Epithelial cell of prostate (primary cell): Measurements from ENCODE around the gene PPP1R37.

Experiments used
- DNase-seq: peaks from one replicate; pipeline ENCODE4 v3.0.0-alpha.2; 2011; ENCODE audit warnings: low read depth, low spot score
- H3K27ac ChIP-seq: fragments of 450-650 bp; 2 replicates; pipeline ENCODE4 v1.5.1; 2017; ENCODE audit warnings: mild to moderate bottlenecking

Gene PPP1R37

DNA sequence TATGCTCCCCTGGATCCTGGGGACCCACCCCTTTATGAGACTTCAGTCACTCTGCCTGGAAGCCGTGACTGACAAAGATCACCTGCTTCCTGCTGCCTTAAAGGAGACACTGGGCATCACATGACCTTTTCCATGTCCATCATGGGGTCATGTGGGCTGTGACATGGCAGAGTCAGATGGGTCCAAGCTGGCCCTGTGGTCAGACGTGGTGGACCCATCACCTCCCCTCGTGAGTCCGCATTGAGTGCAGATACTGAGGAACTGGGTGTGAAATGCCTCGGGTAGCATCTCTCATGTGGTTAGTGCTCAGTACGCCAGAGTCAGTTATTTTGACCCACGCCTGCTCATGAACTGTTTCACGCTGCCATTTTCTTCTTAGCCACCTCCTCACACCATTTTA is 40.7 kb downstream of the PPP1R37 start:
- DNase-seq = no peak

DNA sequence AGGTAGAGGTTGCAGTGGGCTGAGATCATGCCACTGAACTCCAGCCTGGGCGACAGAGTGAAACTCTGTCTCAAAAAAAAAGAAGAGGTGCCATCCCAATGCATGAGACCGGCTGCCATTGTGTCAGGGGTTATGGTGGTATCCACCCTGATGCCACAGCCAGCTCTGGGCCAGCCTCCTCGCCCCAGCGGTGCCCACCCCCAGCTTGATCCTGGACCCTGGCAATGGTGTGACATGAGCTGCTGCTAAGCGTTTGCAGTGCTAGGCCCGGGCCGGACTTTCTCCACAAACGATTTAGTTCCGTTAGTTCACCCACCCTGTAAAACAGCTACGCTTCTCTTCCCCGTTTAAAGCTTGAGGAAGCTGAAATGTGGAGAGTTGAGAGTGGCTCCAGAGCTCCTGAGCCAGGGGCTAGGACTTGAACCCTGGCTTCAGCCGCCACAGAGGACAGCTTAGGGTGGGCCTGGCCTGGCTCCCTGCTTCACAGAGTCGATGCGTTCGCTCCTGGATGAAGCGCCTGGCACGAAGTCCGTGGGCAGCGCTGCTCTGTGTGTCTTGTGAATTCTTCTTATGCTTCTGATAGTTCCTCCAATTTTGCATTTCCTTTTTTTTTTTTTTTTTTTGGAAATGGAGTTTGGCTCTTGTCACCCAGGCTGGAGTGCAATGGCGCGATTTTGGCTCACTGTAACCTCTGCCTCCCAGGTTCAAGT is 42.4 kb downstream of the PPP1R37 start:
- no peak overlapping the region for H3K27ac ChIP-seq
- DNase-seq = no peak

More for the DNA sequence above, 40.7 kb downstream of the PPP1R37 start:
- no peak overlapping the region for H3K27ac ChIP-seq

DNA sequence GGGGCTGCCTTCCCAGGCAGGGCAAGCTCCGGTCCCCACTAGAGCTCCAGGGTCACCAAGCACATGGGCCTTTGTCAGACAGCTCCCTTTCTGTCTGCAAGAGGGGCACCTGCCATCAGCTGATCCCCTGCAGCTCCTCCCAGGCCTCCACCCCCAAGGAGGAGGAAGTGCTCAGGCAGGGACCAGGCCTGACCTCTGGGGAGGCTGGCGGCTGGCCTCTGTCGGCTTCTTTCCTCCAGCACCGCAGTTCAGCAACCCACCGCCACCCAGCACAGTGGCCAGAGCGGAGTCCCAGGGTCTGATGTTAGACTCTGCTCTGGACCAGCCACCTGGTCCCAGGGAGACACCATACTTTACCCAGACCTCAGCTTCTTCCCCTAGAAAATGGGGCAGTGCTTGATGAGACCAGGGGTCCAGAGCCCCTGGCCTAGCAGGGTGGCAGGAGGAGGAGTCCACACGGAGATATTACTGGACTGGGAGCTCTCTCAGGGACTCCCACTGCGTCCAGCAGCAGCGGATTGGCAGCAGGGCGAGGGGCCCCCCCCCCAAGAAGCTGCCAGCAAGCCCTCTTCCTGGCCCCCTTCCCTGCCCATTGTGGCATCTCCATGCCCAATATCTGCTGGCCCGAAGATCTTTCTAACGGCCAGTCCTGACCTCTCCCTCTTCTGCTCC is 43.7 kb downstream of the PPP1R37 start:
- no peak for DNase-seq
- no peak overlapping the region for H3K27ac ChIP-seq

DNA sequence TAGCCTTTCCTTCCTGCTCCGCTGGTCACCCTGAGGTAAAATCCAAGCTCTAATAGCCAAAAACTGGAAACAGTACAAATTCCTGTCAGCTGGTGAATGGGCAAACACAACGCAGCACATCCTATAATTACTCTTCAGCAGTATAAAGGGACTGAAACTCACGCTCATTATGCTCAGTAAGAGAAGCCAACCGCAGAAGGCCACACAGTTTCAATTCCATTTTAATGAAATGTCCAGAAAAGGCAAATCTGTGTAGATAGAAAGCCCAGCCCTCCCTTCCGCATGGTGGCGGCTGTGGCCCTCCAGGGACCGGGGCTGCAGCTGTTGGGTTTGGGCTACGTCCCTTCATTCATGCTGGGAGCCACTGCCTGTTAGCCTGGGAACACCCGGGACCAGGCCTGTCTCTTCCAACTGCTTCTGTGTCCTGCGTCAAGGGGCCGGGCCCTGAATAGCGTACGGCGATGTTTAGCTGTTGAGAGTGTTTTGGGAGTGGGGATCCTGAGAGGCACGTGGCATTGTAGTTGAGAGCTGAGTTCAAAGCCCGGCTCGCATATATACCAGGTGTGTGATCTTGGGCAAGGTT is 44.3 kb downstream of the PPP1R37 start:
- no peak for DNase-seq
- no peak overlapping the region for H3K27ac ChIP-seq

DNA sequence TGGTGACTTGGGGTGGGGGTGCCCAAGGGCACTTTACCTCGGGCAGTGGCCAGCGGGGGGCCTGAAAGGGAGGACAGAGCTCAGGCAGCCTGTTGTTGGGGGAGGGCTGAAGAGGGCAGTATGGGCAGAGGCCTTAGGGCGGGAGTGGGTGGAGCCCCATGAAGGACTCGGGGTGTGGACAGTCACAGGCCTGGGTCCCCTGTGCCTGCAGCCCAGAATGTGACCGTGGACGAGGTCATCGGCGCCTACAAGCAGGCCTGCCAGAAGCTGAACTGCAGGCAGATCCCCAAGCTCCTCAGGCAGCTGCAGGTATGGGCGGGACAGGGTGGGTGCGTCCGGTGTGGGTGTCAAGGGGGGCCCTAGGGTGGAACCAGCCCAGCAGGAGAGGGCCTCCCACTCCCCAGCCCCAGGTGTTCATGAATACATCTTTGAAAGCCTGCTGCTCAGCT is 45.3 kb downstream of the PPP1R37 start:
- H3K27ac ChIP-seq = no peak overlapping the region
- no peak for DNase-seq

DNA sequence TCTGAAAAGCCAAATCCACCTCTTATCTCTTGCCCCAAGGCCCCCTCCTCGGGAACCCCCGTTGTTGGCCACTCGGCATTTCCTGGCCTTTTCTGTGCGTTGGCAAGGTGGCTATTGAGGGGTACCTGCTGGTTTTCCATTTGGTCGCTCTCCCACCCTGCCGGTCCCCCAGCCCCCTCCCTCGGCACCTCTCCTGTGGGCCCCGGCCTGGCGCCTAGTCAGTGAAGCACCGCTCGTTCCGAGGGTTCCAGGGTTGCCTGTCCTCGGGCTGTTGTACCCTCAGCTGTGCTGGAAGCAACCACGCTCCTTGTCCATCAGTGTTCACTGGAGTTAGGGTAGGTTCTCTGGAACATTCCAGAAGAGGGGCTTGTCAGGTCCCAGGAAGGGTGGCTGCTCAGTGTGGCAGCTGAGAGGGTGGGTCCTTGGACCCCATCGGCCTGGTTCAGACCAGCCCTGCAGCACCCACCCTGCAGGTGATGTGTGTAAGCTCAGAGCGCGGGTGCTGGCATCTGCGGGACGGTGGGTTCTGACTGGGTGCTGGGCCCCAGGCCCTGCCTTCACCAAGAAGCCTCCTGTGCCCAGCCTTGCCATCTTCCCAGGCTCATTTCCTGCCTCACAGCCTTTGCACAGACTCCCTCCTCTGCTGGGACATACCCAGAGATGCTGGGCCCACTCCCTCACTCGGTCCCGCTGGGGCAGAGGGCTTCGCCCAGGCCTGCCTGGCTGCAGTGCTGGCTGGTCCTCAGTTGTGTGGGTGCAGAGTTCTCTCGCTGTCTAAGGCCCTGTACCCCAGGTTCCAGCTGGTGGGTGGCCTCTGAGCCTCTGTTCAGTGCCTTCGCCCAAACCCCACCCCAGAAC is 46.5 kb downstream of the PPP1R37 start:
- no peak for DNase-seq
- H3K27ac ChIP-seq = no peak overlapping the region

DNA sequence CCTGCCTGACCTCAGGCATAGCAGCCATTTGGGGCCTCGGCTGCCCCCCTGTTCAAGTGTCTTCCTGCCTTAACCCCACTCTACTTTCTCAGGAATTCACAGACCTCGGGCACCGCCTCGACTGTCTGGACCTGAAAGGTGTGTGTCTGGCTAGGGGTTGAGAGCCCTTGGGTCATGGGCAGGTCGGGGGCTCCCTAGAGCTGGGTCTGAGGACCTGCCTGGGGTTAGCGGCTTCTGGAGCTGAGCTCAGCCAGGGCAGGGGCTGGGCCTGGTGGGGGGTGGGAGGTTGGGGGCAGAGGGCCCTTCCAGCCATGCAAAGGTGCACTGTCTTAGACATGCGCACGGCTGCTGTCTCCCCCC is 47.1 kb downstream of the PPP1R37 start:
- H3K27ac ChIP-seq = no peak overlapping the region
- no peak for DNase-seq

DNA sequence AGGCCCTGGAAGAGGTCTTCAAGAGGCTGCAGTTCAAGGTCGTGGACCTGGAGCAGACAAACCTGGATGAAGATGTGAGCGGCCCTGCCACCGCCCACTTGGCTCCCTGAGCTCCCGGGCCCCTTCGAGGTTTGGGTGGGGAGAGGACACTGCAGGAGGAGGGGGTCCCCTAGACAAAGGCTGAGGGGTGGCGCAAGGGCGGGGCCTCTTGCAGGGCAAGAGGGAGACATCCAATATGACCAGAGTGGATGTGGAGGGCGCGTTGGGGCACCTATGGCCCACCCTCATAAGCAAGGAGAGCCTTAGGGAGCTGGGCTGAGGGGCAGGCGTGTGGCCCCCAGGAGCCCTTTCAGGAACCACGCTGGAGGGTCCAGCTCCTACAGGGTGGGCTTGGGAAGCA is 47.6 kb downstream of the PPP1R37 start:
- no peak for DNase-seq
- no peak overlapping the region for H3K27ac ChIP-seq

DNA sequence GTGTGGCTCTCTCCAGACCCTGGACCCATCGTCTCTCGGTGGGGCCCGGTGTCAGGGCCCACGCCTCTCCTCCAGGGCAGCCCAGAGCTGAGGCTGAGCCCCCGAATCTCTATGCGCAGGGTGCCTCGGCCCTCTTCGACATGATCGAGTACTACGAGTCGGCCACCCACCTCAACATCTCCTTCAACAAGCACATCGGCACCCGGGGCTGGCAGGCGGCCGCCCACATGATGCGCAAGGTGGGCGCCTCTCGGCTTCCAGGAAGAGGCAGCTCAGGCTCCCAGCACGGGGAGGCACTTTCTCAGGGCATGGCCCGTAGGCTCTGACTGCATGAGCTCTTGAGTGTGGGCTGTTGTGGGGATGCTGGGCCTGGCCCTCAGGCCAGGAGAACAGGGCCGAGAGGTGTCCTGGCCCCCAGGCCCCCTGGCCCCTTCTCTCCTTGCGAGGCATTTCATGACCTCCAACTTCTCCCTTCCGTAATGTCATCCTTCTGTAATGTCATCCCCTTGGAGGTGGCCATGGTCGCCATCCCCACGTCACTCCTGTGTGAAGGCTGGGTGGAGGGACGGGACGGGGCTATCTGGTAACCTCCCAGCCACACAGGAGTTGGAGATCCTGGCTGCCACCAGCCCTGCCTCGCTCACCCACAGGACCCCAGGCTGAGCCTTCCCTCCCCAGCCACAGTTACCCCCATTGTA is 48.4 kb downstream of the PPP1R37 start:
- no peak overlapping the region for H3K27ac ChIP-seq
- no peak for DNase-seq

DNA sequence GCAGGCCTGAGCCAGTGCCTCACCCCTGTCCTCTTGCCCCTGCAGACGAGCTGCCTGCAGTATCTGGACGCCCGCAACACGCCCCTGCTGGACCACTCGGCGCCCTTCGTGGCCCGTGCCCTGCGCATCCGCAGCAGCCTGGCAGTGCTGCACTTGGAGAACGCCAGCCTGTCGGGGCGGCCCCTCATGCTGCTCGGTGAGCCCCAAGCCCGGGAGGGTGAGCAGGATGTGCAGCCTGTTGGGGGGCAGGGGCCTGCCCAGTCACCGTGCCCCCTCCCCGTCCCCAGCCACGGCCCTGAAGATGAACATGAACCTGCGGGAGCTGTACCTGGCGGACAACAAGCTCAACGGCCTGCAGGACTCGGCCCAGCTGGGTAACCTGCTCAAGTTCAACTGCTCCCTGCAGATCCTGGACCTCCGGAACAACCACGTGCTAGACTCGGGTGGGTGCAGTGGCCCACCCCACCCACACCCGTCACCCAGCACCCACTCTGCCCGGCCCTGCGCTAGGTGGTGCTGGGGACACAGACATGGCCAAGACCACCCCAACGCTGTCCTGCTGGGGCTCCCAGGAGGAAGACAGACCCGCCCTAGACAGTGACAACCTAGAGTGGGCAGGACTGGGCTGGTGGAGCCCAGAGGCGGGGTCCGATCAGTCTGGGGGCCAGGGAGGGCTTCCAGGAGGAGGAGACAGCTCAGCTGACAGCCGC is 49.2 kb downstream of the PPP1R37 start:
- H3K27ac ChIP-seq = no peak overlapping the region
- no peak for DNase-seq

DNA sequence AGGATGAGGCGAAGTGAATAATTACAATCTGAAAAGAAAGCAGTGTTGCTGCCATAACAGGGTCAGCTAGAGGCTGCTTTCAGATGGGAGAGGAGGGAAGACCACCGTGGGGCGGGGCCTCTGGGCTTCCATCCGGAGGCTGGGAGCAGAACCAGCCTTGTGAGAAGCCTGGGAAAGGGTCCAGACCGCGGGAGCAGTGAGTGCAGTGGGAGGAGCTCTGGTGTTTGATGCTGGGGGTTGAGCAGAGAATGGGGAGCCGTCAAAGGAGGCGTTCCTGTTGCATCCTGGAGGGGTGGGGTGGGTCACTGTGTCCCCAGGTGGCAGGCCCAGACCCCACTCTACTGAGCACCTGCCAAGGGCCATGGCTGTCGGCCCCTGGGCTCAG is 49.7 kb downstream of the PPP1R37 start:
- no peak for DNase-seq
- H3K27ac ChIP-seq = no peak overlapping the region

DNA sequence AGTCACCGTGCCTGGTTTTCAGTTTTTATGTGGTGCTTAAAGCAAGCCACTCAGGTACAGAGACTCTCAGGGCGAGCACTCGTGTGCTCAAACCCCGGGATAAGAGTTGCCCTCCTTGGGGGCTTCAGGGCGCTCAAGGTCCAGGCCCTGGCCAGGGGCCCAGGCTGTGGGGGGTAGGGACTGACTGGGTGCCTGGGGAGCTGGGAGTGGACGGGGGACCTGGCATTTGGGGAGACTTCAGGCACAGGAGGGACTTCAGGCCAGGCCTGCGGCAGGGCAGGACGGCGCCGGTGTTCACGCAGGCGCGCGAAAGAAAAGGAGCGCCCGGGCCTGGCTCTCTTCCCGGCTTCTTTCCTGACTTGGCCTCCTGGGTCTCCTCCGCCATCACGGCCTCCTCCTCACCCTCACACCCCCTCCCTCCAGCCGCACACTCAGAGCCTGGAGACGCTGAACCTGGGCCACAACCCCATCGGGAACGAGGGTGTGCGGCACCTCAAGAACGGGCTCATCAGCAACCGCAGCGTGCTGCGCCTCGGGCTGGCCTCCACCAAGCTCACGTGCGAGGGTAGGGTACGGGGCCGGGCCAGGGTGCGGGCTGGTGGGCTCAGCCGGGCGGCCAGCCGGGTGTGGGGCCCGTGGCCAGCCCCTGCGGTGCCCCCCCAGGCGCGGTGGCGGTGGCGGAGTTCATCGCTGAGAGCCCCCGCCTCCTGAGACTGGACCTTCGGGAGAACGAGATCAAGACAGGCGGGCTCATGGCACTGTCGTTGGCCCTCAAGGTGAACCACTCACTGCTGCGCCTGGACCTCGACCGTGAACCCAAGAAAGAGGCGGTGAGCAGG is 51.7 kb downstream of the PPP1R37 start:
- no peak overlapping the region for H3K27ac ChIP-seq
- DNase-seq = no peak

DNA sequence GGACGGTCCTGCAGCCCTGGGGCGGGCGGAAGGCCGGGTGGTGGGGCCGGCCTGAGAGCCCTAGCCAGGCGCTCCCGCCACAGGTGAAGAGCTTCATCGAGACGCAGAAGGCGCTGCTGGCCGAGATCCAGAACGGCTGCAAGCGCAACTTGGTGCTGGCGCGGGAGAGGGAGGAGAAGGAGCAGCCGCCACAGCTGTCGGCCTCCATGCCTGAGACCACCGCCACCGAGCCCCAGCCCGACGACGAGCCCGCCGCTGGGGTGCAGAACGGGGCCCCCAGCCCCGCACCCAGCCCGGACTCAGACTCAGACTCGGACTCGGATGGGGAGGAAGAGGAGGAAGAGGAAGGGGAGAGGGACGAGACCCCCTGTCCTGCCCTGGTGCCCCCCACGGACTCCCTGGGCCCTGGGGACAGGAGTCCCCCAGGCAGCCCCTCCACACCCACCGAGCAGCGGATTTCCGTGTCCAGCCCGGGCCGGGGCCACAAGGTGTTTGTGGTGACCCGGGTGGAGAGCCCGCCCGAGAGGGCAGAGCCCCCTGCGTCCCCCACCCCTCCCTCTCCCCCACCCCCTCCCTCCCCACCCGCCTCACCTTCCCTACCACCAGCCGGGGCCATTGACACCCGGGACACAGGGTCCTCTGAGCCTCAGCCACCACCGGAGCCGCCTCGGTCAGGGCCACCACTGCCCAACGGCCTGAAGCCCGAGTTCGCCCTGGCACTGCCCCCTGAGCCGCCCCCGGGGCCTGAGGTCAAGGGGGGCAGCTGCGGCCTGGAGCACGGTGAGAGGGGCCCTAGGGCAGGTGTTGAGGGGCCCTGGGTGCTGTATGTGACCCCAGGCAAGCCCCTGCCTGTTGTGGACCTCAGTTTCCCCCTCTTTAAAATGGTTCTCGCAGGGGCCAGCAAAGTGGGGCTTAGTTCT is 52.6 kb downstream of the PPP1R37 start:
- H3K27ac ChIP-seq = no peak overlapping the region
- DNase-seq = no peak

DNA sequence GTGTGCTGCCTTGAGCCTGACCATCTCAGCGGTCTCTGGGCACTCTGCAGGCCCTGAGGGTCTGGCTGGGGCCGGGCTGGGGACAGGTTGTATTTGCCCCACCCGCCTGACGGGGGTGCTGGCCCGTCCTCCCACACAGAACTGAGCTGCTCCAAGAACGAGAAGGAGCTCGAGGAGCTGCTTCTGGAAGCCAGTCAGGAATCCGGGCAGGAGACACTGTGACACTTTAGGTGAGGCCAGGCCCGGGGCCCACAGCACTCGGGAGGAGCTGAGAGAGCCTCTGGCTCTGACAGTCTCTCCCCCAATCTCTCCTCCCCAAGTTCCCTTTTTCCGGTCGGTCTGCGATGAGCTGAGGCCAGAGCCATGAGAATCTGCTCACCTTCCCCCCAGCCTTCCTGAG is 53.3 kb downstream of the PPP1R37 start:
- DNase-seq = no peak
- H3K27ac ChIP-seq = no peak overlapping the region

DNA sequence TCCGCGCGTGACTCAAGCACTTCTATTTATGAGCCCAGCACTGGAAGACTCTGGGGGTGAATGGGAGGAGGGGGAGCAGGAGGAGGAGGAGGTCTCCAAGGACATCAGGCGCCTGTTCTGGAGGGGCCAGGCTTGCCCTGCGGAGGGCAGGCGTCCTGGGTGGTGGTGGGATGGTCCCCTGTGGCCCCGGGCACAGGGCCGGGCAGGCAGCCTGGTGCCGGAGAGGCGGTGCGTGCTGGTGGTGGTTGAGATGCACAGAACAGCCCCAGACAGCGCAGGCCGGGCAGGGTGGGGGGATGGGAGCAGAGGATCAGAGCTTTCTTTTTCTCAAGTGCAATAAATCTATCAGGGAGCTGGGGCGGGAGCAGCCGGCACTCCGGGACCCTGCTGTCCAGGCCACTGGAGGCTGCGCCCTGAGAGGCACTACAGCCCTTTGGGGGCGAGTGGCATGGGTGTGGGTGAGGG is 53.8 kb downstream of the PPP1R37 start:
- H3K27ac ChIP-seq = no peak overlapping the region
- DNase-seq = no peak

DNA sequence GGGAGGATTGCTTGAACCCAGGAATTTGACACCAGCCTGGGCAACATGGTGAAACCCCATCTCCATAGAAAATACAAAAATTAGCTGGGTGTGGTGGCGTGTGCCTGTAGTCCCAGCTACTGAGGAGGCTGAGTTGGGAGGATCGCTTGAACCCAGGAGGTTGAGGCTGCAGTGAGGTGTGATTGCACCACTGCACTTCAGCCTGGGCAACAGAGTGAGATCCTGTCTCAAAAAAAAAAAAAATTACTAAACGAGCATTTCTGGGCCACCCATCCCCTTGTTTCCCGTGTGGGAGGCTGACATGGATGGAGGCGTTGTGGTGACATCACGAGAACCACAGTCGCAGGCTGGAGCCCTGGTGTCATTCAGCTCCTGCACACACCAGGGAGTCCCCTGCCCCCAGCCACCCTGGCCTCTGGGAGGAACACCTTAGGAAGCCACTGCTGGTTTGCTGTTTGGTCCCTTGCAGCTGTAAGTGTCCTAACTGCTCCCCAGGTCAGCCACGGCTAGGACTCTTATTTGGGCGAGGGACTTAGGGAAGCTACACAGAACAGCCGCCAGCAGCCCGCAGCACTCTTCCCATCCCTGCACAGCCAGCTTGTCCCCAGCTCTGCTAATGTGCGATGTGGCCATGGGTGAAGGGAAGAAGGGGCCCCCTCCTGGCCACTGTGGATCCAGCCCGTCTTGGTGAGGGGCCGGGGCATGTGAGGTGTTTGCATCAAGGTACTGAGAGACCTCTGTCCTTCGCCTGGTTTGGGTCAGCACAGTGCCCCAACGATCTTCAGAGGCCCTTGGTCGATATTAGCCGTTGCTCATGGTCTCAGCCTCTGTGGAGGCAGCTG is 55.1 kb downstream of the PPP1R37 start:
- H3K27ac ChIP-seq = no peak overlapping the region
- no peak for DNase-seq

DNA sequence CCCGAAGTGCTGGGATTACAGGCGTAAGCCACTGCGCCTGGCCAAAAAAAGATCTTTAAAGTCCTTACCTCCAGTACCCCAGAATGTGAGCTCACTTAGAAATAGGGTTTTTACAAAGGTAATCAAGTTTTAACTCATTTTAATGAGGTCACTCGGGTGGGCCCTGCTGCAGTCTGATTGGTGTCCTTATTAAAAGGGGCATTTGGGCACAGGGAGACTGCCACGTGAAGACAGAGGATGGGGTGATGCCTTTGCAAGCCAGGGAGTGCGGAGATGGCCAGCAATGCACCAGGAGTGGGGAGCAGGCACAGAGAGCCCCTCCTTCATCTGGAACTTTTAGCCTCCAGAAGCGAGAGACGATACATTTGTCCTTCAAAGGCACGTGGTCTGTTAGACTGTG is 56.1 kb downstream of the PPP1R37 start:
- no peak overlapping the region for H3K27ac ChIP-seq
- no peak for DNase-seq
